Colonic mucosa (tissue), 4 donors: Measurements from ENCODE around the gene ABLIM1. TPM values are rescaled to one million over a fixed set of nuclear protein-coding genes. Genes with fewer than 3 reads are reported as not detected.

ENCODE experiments used
- DNase-seq: peaks from one replicate; pipeline ENCODE4 v3.0.0-alpha.2; 2020
- H3K27ac ChIP-seq: fragments of 200-600 bp; one replicate; pipeline ENCODE4 v1.8.0; 2021
- H3K27me3 ChIP-seq: fragments of 200-600 bp; one replicate; pipeline ENCODE4 v1.8.0; 2021
- H3K36me3 ChIP-seq: fragments of 200-600 bp; one replicate; pipeline ENCODE4 v1.8.0; 2021
- H3K4me1 ChIP-seq: fragments of 200-600 bp; one replicate; pipeline ENCODE4 v1.8.0; 2021; ENCODE audit warnings: mild to moderate bottlenecking
- H3K4me3 ChIP-seq: fragments of 200-600 bp; one replicate; pipeline ENCODE4 v1.8.0; 2021
- H3K9ac ChIP-seq, 2 donors: one replicate each; pipeline ENCODE4 v1.7.0; 2013; ENCODE audit warnings: control low read depth in 2 of 2, low read depth in 2 of 2, low read length in 2 of 2
- H3K9me3 ChIP-seq: fragments of 200-600 bp; one replicate; pipeline ENCODE4 v1.8.0; 2021
- intact Hi-C: fragments of 100-400 bp; cut with DNase I; formaldehyde crosslinking; loops from one replicate; pipeline ENCODE4 v1.14.1; 2022
- total RNA-seq, 2 donors: library from RNA; stranded (reverse); fragmentation: NEBNext Ultra II Directional in 1 of 2; extraction: Animal tissue kit (Norgen Biotek cat#: 25700) in 1 of 2; gene quantifications; one replicate each; pipeline ENCODE4 v1.2.1, GENCODE V29; 2021
- TF ChIP-seq, protein P1 (sequence below): fragments of 200-600 bp; IDR thresholded peaks from one replicate; pipeline ENCODE4 v1.8.0; 2022; ENCODE audit warnings: antibody characterized with exemption, mild to moderate bottlenecking
- donor health status: healthy.
- donor health status: DM: no; HTN: no; CAD: no.
- donor health status: DM: no; HTN: no; CAD: no.

ABLIM1 gene
- total RNA-seq, 2 donors from 2014 or later: 118 to 131 TPM

DNA sequence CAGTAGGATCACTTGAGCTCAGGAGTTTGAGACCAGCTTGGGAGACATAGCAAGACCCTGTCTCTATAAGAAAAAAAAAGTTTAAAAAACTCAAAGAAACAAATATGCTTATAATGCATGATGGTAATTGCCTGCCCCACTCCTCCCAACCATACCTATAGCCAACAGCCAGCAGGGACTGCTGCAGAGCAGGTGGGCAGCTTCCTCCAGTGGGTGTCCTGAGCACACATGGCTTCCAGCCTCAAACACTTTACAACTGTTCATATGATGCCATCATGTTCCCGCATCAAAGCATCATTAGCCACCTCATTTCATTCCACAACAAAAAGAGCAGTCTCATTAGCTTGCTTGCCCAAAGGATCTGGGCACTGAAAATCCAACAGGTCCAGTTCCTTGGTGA is 42.0 kb downstream of the ABLIM1 start:
- Histone ChIP-seq H3K36me3 (no peaks in the 10 kb centered on the region), H3K9me3 (no peaks in the 10 kb centered on the region), H3K27ac (no peak overlapping the region), H3K4me3 (no peak overlapping the region), H3K27me3 (no peaks in the 10 kb centered on the region), H3K4me1 (peaks cover 20% of the 10 kb centered on the region), H3K9ac (no peak overlapping the region)
- intact Hi-C loops: no loop called here
- TF ChIP-seq, protein P1, sequence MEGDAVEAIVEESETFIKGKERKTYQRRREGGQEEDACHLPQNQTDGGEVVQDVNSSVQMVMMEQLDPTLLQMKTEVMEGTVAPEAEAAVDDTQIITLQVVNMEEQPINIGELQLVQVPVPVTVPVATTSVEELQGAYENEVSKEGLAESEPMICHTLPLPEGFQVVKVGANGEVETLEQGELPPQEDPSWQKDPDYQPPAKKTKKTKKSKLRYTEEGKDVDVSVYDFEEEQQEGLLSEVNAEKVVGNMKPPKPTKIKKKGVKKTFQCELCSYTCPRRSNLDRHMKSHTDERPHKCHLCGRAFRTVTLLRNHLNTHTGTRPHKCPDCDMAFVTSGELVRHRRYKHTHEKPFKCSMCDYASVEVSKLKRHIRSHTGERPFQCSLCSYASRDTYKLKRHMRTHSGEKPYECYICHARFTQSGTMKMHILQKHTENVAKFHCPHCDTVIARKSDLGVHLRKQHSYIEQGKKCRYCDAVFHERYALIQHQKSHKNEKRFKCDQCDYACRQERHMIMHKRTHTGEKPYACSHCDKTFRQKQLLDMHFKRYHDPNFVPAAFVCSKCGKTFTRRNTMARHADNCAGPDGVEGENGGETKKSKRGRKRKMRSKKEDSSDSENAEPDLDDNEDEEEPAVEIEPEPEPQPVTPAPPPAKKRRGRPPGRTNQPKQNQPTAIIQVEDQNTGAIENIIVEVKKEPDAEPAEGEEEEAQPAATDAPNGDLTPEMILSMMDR: no peak
- DNase-seq: no peak

DNA sequence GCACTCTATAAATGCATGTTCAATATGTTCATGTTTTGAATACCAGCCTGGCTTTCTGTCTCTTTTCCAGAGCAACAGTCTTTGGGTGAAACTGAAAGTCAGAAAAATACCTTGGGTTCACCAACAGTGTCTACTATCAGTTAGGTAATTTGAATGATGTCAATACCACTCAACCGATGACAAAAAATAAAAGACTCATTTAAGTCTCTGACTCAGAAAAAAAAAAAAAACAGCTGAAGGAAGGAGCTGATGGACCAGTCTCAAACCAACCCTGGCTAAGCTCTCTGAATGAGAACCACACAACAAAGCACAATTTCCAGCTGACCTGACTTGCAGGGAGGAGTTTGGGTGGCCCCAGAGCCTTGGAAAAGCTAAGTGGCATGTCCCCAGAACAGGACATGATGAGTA is 42.5 kb downstream of the ABLIM1 start:
- Histone ChIP-seq H3K36me3 (no peaks in the 10 kb centered on the region), H3K9me3 (no peaks in the 10 kb centered on the region), H3K4me1 (peaks cover 20% of the 10 kb centered on the region), H3K27me3 (no peaks in the 10 kb centered on the region), H3K4me3 (no peak overlapping the region), H3K9ac (no peak overlapping the region), H3K27ac (no peak overlapping the region)
- TF ChIP-seq, protein P1: no peak
- DNase-seq: no peak
- intact Hi-C loops: no loop called here

DNA sequence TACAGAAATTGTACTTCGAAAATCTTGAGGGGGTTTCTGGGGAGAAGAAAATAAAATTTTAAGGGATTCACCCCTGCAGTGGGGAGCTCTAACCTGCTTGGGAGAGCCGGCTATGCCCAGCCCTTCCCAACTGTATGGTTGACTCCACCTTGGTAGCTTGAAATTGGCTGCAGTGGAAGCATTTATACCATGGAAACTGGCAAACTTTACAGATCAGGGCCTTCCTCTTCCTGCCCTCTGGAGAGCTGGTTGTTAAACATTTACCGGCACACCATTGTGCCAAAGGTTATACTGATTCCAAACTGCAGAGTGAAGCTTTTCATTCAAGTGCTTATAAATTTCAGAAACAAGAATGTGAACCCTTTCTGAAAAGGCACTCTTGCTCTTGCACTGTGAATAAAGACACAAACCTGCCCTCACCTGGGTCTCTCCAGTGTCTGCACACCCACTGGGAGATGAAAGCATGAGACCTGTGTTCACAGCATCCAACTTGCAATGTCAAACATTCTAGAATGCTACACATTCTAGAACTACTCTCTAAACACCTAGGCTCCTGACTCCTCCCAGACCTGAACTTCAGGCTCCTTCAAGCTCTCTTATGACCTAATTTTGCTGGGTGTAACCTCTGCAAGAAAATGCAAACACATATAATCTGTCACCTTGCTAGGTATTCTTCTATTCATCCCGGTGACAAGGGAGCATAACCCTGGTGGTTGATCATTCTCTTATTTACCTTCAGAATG is 44.7 kb downstream of the ABLIM1 start:
- Histone ChIP-seq H3K36me3 (no peaks in the 10 kb centered on the region), H3K4me1 (peaks cover 20% of the 10 kb centered on the region), H3K9me3 (no peaks in the 10 kb centered on the region), H3K9ac (peak overlapping the region in 1 of 2 donors; percentile 71), H3K4me3 (no peak overlapping the region), H3K27ac (peak overlapping the region; percentile 84), H3K27me3 (no peaks in the 10 kb centered on the region)
- TF ChIP-seq, protein P1: no peak
- DNase-seq: peak; percentile 79
- intact Hi-C loops: no loop called here

DNA sequence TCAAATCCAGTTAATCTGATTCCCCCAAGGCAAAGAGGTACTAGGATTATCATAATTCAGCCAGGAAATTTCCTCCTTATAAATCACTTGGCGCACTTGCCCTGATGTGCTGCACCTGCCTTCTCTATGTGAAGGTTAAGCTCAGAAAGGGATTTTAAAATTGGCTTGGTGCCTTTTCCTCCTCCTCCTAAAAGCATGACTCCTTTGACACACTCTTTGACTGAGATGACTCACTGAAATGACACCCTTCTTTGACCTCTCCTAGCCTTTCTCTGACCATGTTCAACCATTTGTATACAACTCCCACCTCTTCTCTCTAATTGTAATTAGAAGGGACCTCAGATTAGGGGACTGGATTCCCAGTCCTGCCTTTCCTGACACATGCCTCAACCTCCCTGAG is 46.5 kb downstream of the ABLIM1 start:
- H3K27me3 ChIP-seq: no peaks in the 10 kb centered on the region
- peaks cover 20% of the 10 kb centered on the region for H3K4me1 ChIP-seq
- intact Hi-C loops: no loop called here
- no peak for DNase-seq
- H3K9me3 ChIP-seq: no peaks in the 10 kb centered on the region
- no peaks in the 10 kb centered on the region for H3K36me3 ChIP-seq
- TF ChIP-seq, protein P1: no peak
- no peak overlapping the region for H3K4me3 ChIP-seq
- no peak overlapping the region for H3K27ac ChIP-seq
- H3K9ac ChIP-seq: peak overlapping the region in 1 of 2 donors; percentile 9

DNA sequence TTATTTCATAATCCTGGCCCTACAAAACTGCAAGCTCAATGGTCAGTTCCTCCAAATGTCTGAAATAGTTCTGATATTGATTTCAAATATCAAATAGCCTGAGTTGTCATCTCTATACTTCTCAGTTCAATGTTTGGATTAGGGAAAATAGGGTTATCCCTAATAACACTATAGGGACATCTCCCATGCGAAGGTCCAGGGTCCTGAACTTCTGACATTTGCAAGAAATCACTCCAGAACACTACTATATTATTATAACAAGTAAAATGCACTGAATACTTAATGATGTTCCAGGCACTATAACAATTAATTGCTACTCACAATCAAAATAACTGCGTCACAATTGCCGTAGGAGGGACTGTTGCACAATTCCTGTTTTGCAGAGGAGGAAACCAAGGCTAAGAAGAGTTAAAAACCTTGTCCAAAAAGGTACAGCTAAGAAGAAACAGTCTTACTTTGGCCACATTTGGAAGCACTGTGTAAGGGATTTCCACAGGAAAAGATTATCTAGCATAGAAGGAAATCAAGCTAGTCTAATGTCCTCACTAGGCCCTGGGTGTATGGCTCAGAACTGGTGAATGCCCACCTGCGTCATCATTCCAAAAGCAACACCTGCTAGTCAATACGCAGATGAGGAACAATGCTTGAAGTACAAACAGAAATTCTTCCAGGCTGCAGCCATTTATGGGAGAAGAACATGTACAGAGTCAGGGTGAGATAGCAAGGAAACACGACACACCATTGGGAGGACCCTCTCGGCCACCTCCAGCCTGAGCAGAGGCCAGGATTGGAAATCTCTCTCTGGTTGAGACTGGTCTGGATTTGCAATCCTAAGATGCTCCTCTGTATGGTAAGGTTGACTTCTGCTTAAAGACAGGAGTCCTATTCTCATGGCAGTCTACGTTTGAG is 48.3 kb downstream of the ABLIM1 start:
- DNase-seq: no peak
- H3K4me1 ChIP-seq: peaks cover 11% of the 10 kb centered on the region
- no peaks in the 10 kb centered on the region for H3K27me3 ChIP-seq
- H3K9me3 ChIP-seq: no peaks in the 10 kb centered on the region
- TF ChIP-seq, protein P1: no peak
- H3K9ac ChIP-seq: no peak overlapping the region
- no peak overlapping the region for H3K4me3 ChIP-seq
- no peaks in the 10 kb centered on the region for H3K36me3 ChIP-seq
- H3K27ac ChIP-seq: no peak overlapping the region
- intact Hi-C loops: no loop called here
